HUDEP-2 (cell line): ENCODE results near the gene OTC.

Source experiments
- DNase-seq, 76 experiments: peaks; one replicate each; lab custom pipeline; 2025; ENCODE audit not compliant: unreplicated experiment in 76 of 76; lab: John Stamatoyannopoulos, UW

OTC gene

GRCh38 chrX:38462257-38462656 lies 109.9 kb downstream of the OTC start:
- DNase-seq, result no peak

- DNase-seq, result no peak
These were observed 113.3 kb downstream of the OTC start for GRCh38 chrX:38465686-38466085.

GRCh38 chrX:38468563-38469157 lies 116.3 kb downstream of the OTC start:
- no peak for DNase-seq
